Liver (tissue), 3 donors: ENCODE results near the gene FANCM.

Source experiments
- ATF3 ChIP-seq: IDR thresholded peaks from 2 replicates; pipeline ENCODE4 v1.6.1; 2016; ENCODE audit warnings: antibody characterized with exemption
- CTCF ChIP-seq: fragments of 150-350 bp; IDR thresholded peaks from 2 replicates; pipeline ENCODE4 v1.5.1; 2017; ENCODE audit warnings: improper control_type of control experiment, low read depth, low read length; ENCODE audit not compliant: missing input control
- FOXA1 ChIP-seq: IDR thresholded peaks from 2 replicates; pipeline ENCODE4 v1.6.1; 2016; ENCODE audit warnings: antibody characterized with exemption
- GABPA ChIP-seq, 2 donors: IDR thresholded peaks in 1 of 2; conservative IDR thresholded peaks in 1 of 2; 2 replicates each; pipeline ENCODE4 v1.6.1; 2016; ENCODE audit warnings: antibody characterized with exemption in 2 of 2, mild to moderate bottlenecking in 1 of 2, moderate library complexity in 1 of 2
- JUND ChIP-seq, 2 donors: IDR thresholded peaks; 2 replicates each; pipeline ENCODE4 v1.6.1; 2016; ENCODE audit warnings: antibody characterized with exemption in 2 of 2
- MAX ChIP-seq: IDR thresholded peaks from 2 replicates; pipeline ENCODE4 v1.6.1; 2016; ENCODE audit warnings: antibody characterized with exemption
- REST ChIP-seq: IDR thresholded peaks from 2 replicates; pipeline ENCODE4 v1.6.1; 2016; ENCODE audit warnings: antibody characterized with exemption, mild to moderate bottlenecking
- RXRA ChIP-seq, 2 donors: IDR thresholded peaks; 2 replicates each; pipeline ENCODE4 v1.6.1; 2017 to 2018; ENCODE audit warnings: antibody characterized with exemption in 2 of 2, mild to moderate bottlenecking in 1 of 2
- SP1 ChIP-seq: IDR thresholded peaks from 2 replicates; pipeline ENCODE4 v1.6.1; 2018; ENCODE audit warnings: antibody characterized with exemption, mild to moderate bottlenecking
- YY1 ChIP-seq: IDR thresholded peaks from 2 replicates; pipeline ENCODE4 v1.6.1; 2016; ENCODE audit warnings: antibody characterized with exemption, mild to moderate bottlenecking
- donor health status: healthy.
- donor health status: healthy.

- TF ChIP-seq CTCF (no peak), MAX (peak; percentile 30), ATF3 (no peak), RXRA (IDR thresholded peaks at IDR 0.05) (peak; percentile 21 to 24), REST (no peak), FOXA1 (peak; percentile 31), SP1 (peak; percentile 83), JUND (IDR thresholded peaks at IDR 0.05) (peak; percentile 29 to 35), GABPA (IDR thresholded peaks at IDR 0.05 in 1 of 2, conservative IDR thresholded peaks at IDR 0.05 in 1 of 2) (peak; percentile 66 to 77), YY1 (peak; percentile 99)
These were observed 1.4 kb upstream of the FANCM start, which contains the start of gene FKBP3 for GRCh38 chr14:45134051-45134958.
